GM19468 (cell line): Measurements from ENCODE around the gene IP6K1.
"Not testable (repeated sequence)": the region's sequence is repeated elsewhere in the genome, so short reads cannot be mapped to it uniquely, and the experiment has no call there.

ENCODE experiments used
- ATAC-seq: cut with Tn5 transposase; IDR thresholded peaks from one replicate; pipeline ENCODE4 v1.9.1; 2021; ENCODE audit warnings: mild to moderate bottlenecking, moderate library complexity, moderate number of reproducible peaks; ENCODE audit not compliant: unreplicated experiment; ENCODE audit errors: extremely low read depth

IP6K1 gene

GRCh38 chr3:49786357-49787181, at the start of gene IP6K1:
TSS of gene IP6K1 (minus strand) at chr3:49786542. CDS start at chr3:49748040, 38,502 bp downstream.
- ATAC-seq: peak; percentile 97

DNA sequence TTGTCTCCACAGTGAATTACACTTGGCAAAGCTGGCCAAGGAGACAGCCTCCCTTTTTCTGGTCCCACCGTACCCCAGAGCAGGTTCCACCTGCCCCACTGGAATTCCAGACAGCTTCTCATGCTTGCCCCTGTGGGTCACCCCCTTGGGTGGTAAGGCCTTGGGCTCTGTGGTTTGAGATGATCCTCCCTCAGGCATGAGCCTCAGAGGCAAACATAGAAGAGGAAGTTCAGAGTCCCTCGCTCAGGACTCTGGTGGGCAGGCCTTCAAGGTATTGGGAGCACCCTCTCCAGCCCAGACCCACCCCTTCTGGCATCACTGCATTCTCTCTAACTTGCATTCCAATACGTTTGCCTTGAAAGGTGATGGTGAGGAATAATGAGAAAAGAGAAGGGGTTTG, 45.0 kb upstream of the IP6K1 start:
- ATAC-seq: no peak

DNA sequence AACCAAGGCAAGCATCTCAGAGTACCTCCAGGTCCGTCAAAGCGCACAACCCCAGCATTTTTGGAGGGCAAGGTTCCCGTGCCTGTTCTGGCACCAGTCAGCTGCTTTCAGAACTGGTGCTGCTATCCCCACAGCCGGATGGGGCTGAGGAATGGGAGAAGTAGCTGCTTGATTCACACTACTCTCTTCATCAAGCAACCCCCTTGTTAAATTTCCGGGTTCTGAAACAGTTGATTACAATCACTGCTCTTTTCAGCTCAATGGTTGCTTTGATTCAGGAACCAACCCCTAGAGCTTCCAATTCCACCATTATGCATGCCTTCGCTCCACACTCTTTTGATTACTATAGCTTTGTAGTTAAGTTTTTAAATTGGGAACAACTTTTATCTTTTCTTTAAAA, 39.7 kb upstream of the IP6K1 start:
- ATAC-seq: no peak

- not testable (repeated sequence) for ATAC-seq
Observed at GRCh38 chr3:49823131-49823530, 36.8 kb upstream of the IP6K1 start.

DNA sequence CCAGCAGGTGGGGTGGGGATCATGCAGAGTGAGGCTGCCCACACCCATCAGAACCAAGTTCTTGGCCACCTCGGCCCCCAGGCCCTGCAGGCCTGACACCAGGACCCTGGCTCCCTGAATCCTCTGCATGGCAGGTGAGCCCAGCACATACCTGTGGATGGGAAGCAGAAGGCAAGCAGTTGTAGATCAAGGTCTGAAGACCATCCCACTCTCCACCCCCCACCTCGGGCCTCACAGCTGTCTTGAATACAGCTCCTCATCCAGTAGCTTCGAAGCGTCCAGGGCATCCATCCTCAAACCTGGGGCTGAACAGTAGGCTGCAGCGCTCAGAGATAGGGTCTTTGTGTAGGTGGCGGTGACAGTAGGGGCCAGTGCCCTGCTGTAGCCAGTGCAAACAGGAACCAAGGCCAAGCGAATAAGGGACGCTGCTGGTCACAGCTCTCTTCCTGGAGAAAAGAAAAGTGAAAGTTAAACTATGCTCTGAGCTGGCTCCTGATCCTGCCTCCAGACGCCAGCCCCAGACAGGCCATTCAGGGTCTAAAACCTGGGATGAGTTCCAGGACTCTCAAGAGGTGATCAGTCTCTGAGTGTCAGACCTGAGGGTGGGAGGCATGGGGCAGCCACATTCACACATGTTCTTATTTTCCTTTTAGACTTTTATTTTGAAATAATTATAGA, 27.3 kb upstream of the IP6K1 start, which contains the start of gene UBA7:
Gene UBA7 (minus strand): TSS at position 457 of the 678 bp plus-strand sequence. CDS start 166 bp downstream, at position 291.
- ATAC-seq: peak; percentile 83

GRCh38 chr3:49812916-49813496, 26.7 kb upstream of the IP6K1 start:
- ATAC-seq: no peak

GRCh38 chr3:49807431-49808114, 21.2 kb upstream of the IP6K1 start:
- no peak for ATAC-seq

GRCh38 chr3:49806850-49807249, 20.5 kb upstream of the IP6K1 start:
- no peak for ATAC-seq

DNA sequence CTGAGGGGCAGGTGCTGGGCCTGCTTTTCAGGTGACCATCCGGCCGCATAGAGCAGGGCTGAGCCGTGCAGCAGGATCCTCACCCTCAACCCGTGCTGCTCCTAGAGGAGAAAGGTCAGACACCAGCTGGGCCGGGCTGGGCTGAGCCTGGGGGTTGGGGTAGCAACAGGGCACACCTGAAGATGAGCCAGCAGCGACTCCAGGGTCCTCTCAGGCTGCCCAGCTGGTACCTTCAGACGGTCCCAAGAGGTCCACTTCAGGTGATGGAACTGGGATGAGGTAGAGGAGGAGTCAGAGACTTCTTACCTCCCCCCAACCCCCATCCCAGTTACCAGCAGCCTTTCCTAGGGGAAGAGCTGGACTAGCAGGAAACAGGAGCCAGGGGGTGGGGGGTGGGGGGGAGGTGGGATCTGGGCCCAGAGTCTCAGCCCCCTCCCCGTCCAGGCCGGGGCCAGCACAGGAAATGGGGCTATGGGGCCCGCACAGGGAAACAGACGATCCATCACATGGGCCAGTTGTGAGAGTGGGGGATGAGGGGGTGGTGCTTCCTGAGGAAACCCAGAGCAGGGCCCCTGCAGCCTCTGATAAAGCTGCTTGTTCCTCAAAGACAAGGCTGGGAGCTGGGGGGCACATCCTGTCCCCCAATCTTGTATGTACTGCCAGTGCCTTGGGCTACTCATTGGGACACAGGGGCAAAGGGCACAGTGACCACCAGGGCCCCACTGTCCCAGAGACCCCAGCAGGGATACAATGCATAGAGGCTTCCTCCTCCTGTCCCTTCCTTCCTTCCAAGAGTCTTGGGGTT, 19.8 kb upstream of the IP6K1 start:
- no peak for ATAC-seq

DNA sequence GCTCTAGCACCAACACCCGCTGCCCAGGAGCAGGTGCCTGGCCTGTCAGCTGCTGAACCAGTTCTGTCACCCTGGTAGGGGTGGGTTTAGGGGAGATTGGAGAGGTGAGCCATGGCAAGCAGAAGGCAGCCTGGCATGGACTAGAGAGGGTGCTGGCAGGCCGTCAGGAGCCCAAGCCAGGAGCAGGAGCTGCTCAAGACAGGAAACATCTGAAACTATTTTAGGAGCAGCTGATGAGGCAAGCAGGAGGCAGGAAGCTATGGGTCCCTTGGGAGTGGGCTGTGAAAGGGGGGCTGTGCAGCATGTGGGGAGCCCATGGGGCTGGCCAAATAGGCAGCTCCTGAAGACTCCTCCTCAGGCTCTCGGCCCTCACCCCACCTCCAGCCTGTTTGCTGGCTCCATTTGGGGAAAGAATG, 19.0 kb upstream of the IP6K1 start:
- ATAC-seq: no peak

DNA sequence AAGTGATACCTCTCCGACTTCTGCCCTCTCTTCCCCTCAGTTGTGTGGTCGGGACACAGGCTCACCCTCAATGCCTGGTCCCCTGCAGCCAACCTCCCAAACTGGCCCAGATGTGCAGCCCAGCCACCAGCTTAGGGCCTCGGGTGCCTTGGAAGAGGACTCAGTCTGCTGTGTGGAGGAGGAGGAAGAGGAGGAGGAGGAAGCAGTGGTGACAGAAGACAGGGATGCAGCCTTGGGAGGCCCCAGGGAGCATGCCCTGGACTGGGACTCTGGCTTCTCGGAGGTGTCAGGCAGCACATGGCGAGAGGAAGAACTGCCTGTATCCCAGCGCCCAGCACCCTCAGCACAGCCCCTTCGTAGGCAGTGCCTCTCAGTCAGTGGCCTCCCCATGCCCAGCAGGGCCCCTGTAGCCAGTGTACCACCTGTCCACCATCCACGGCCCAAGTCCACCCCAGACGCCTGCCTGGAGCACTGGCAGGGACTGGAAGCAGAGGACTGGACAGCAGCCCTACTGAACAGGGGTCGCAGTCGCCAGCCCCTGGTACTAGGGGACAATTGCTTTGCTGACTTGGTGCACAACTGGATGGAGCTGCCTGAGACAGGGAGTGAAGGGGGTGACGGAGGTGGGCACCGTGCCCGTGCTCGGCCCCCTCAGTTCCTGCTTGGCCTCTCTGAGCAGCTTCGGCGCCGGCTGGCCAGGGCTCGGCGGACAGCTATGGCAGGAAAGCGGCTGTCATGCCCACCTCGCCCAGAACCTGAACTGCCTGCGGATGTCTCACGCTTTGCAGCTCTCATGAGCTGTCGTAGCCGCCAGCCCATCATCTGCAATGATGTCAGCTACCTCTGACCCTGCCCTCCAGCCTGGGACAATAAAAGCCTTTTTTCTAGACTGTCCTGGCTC, 18.0 kb upstream of the IP6K1 start:
- ATAC-seq: no peak

DNA sequence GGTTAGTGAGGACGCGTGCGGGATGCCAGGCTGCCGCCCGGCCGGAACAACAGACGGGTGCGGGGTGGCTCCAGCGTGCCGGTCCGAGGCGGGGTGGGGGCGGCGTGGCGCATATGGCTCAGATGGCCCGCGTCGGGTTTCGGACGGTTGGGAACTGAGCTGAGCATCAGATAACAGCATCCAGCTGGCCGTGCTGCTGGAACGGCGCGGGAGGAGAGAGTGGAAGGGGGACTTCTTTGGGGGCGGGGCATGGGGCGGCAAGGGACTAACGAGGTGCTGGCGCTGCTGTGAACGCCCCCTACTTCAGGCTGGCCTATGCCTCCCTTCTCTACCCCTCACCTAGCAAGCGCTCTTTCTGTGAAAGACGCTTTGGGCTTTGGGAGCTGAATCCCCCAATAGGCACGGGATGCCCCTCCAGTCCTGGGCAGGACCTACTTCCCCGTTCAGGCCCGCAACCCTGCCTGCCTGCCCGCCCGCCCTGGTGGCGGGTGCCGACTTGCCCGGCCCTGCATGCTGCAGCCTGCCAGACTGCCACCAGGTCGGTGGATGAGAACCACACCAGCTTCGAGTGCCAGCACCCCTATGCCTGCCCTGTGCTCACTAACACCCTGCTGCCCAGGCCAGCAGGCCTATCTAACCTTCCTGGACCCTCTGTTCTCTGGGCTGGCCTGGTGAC, 17.3 kb upstream of the IP6K1 start:
- ATAC-seq: no peak

DNA sequence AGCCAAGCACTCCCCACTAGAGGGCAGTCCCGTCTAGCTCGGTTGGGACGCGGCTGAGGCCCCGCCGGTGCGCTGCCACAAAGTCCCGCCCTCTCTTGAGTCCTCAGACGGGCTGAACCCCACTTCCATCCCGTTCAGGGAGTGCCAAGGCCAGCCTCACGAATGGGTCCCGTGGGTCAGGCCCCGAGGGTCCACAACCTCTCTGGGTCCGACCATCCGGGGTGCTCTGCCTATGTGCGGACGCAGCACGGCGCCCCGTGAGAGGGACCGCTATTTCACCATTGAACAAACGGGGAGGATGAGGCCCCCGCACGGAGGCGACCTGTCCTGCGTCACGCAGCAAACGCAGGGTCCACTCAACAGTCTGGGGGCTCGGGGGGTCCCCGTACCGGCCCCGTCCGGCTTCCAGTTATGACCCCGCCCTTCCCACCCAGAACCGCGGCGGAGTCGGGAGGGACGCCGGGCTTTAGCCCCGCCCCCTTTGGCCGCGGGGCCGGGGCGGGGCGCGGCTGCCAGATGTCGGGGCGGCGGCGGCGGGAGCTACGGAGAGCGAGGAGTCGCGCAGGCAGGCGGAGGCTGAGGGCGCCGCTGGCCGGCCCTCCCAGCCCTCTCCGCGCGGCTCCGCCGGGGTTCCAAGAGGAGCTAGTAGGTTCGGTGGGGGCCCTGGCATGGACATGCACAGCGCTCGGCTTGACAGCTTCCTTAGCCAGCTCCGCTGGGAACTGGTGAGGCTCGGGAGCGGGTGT, 16.6 kb upstream of the IP6K1 start, which contains the start of gene INKA1:
Gene INKA1 (plus strand): TSS at position 543 of the 746 bp plus-strand sequence. CDS start 132 bp downstream, at position 675.
- peak; percentile 11 for ATAC-seq

- no peak for ATAC-seq
Observed at GRCh38 chr3:49801160-49801559, 14.8 kb upstream of the IP6K1 start.

DNA sequence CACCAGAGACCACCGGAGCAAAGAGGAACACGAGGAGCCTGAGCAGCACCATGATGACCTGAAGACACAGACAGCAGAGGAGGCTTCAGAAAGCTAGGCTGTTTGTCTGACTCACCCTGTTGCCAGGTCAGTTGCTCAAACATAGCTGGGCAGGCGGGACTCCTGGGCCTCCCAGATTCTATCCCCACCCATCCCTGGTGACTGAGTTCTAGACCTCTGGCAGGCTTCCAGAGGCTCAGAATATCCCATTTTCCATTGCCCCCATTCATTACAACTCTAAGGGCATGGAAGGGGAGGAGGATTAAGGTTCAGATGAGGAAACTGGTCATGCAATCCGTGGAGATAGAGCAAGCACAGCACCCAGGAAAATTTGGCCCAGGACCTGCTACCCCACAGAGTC, 13.4 kb upstream of the IP6K1 start, which contains the start of gene CDHR4:
Gene CDHR4 (minus strand): TSS at position 113 of the 400 bp plus-strand sequence. CDS start 61 bp downstream, at position 52.
- no peak for ATAC-seq

- no peak for ATAC-seq
Observed at GRCh38 chr3:49799105-49799504, 12.8 kb upstream of the IP6K1 start.
